Astrocyte (in vitro differentiated cells and primary cell): ENCODE data around the gene PEX26. TPM values are rescaled to one million over a fixed set of nuclear protein-coding genes. Genes with fewer than 3 reads are reported as not detected.
"Not testable (repeated sequence)": the region's sequence is repeated elsewhere in the genome, so short reads cannot be mapped to it uniquely, and the experiment has no call there.

Experiments
- DNase-seq: peaks from one replicate; pipeline ENCODE4 v3.0.0-alpha.2; 2010; ENCODE audit warnings: low read depth
- FAIRE-seq: peaks from 2 replicates; lab custom pipeline; 2011; peaks lifted over from hg19 to GRCh38; lab: Jason Lieb, UNC
- H2AFZ ChIP-seq: 2 replicates; pipeline ENCODE4 v1.6.0; 2012; ENCODE audit warnings: low read depth, low read length, inconsistent platforms
- H3K27ac ChIP-seq: 2 replicates; pipeline ENCODE4 v1.5.1; 2011; ENCODE audit warnings: low read depth, low read length, inconsistent platforms
- H3K27me3 ChIP-seq: 2 replicates; pipeline ENCODE4 v1.6.0; 2011; ENCODE audit warnings: low read length, inconsistent platforms; ENCODE audit not compliant: insufficient read depth
- H3K36me3 ChIP-seq: 2 replicates; pipeline ENCODE4 v1.5.1; 2011; ENCODE audit warnings: low read length, inconsistent platforms; ENCODE audit not compliant: insufficient read depth
- H3K4me1 ChIP-seq: 2 replicates; pipeline ENCODE4 v1.5.1; 2011; ENCODE audit warnings: low read length, inconsistent platforms; ENCODE audit not compliant: insufficient read depth
- H3K4me2 ChIP-seq: 2 replicates; pipeline ENCODE4 v1.6.0; 2012; ENCODE audit warnings: low read length, inconsistent platforms
- H3K4me3 ChIP-seq: 2 replicates; pipeline ENCODE4 v1.5.1; 2011; ENCODE audit warnings: low read depth, mild to moderate bottlenecking, low read length, inconsistent platforms; ENCODE audit not compliant: insufficient read depth
- H3K79me2 ChIP-seq: 2 replicates; pipeline ENCODE4 v1.6.0; 2012; ENCODE audit warnings: mild to moderate bottlenecking, low read length, inconsistent platforms; ENCODE audit not compliant: insufficient read depth
- H3K9ac ChIP-seq: 2 replicates; pipeline ENCODE4 v1.6.0; 2012; ENCODE audit warnings: mild to moderate bottlenecking, low read length, inconsistent platforms
- H3K9me3 ChIP-seq: 2 replicates; pipeline ENCODE4 v1.5.1; 2012; ENCODE audit warnings: low read depth, mild to moderate bottlenecking, low read length, inconsistent platforms; ENCODE audit not compliant: insufficient read depth
- H4K20me1 ChIP-seq: 2 replicates; pipeline ENCODE4 v1.6.0; 2012; ENCODE audit warnings: low read length, inconsistent platforms; ENCODE audit not compliant: insufficient read depth
- H3K27ac Mint-ChIP-seq: one replicate; pipeline ENCODE4 v1.8.0; 2021; ENCODE audit warnings: mild to moderate bottlenecking, mixed read lengths; ENCODE audit not compliant: unreplicated experiment
- H3K27me3 Mint-ChIP-seq: one replicate; pipeline ENCODE4 v1.8.0; 2021; ENCODE audit warnings: low read depth, mixed read lengths; ENCODE audit not compliant: unreplicated experiment
- H3K36me3 Mint-ChIP-seq: one replicate; pipeline ENCODE4 v1.8.0; 2021; ENCODE audit warnings: low read depth, mixed read lengths; ENCODE audit not compliant: unreplicated experiment
- H3K4me1 Mint-ChIP-seq: one replicate; pipeline ENCODE4 v1.8.0; 2021; ENCODE audit warnings: low read depth, mixed read lengths; ENCODE audit not compliant: unreplicated experiment
- H3K4me3 Mint-ChIP-seq: one replicate; pipeline ENCODE4 v1.8.0; 2021; ENCODE audit warnings: mild to moderate bottlenecking, moderate library complexity, mixed read lengths; ENCODE audit not compliant: unreplicated experiment
- H3K9me3 Mint-ChIP-seq: one replicate; pipeline ENCODE4 v1.8.0; 2021; ENCODE audit warnings: mild to moderate bottlenecking, mixed read lengths; ENCODE audit not compliant: unreplicated experiment
- CTCF ChIP-seq: IDR thresholded peaks from 2 replicates; pipeline ENCODE4 v1.5.1; 2011; ENCODE audit warnings: low read depth, mild to moderate bottlenecking, inconsistent platforms, low read length, moderate library complexity; ENCODE audit not compliant: insufficient read depth
- EZH2 ChIP-seq: IDR thresholded peaks from 2 replicates; pipeline ENCODE4 v1.6.1; 2012; ENCODE audit warnings: mild to moderate bottlenecking, low read length, inconsistent platforms; ENCODE audit not compliant: insufficient read depth
- total RNA-seq: library from RNA; stranded (reverse); gene quantifications from 2 replicates; pipeline ENCODE4 v1.2.1, GENCODE V29; 2021

PEX26 gene
- total RNA-seq, 1 donor from 2014 or later: 41.9 TPM

- H3K27me3 Mint-ChIP-seq, H3K4me3 ChIP-seq, H3K27ac Mint-ChIP-seq, H3K79me2 ChIP-seq, H2AFZ ChIP-seq, H3K9me3 ChIP-seq, H3K9ac ChIP-seq, H3K36me3 ChIP-seq, H3K9me3 Mint-ChIP-seq, H3K4me3 Mint-ChIP-seq, H3K4me2 ChIP-seq, H3K36me3 Mint-ChIP-seq, H4K20me1 ChIP-seq, H3K27ac ChIP-seq, H3K27me3 ChIP-seq, FAIRE-seq, DNase-seq: not testable (repeated sequence)
- peaks cover 24% of the 10 kb centered on the region for H3K4me1 Mint-ChIP-seq
- H3K4me1 ChIP-seq: peaks cover 28% of the 10 kb centered on the region
Measured at GRCh38 chr22:18053216-18053946, 24.4 kb upstream of the PEX26 start.

DNA sequence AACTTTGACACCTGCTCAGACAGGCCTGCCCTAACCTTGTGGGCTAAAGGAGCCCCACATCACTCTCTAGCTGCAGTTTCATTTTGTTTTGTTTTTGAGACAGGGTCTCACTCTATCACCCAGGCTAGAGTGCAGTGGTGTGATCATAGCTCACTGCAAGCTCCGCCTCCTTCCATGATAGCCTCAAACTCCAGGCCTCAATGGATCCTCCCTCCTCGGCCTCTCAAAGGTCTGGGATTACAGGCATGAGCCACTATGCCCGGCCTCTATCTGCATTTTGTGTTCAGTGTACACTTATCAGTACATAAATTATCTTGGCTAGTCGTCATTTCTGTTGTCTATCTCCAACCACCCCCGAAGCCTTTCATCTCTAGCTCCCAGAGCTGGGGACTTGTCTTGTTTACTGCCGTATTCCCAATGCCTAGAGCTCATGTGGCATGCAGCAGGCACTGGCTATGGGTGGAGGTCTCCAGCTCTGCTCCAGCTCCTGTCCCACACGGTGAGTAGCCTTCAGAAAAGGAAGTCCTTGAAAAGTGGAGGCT lies 22.1 kb upstream of the PEX26 start:
- peak overlapping the region; percentile 64 for H2AFZ ChIP-seq
- H4K20me1 ChIP-seq: no peaks in the 10 kb centered on the region
- peak overlapping the region; percentile 24 for H3K9ac ChIP-seq
- no peaks in the 10 kb centered on the region for H3K79me2 ChIP-seq
- no peaks in the 10 kb centered on the region for H3K36me3 ChIP-seq
- H3K36me3 Mint-ChIP-seq: peaks cover 3% of the 10 kb centered on the region
- FAIRE-seq (no peak), DNase-seq (no peak)
- no peaks in the 10 kb centered on the region for H3K27me3 Mint-ChIP-seq
- peak overlapping the region; percentile 58 for H3K27ac ChIP-seq
- H3K4me3 ChIP-seq: no peak overlapping the region
- no peaks in the 10 kb centered on the region for H3K9me3 ChIP-seq
- H3K27ac Mint-ChIP-seq: peak overlapping the region; percentile 75
- no peak for TF ChIP-seq CTCF
- no peak for TF ChIP-seq EZH2
- H3K4me1 Mint-ChIP-seq: peaks cover 29% of the 10 kb centered on the region
- no peak overlapping the region for H3K4me3 Mint-ChIP-seq
- H3K4me1 ChIP-seq: peaks cover 29% of the 10 kb centered on the region
- H3K9me3 Mint-ChIP-seq: peaks cover 1% of the 10 kb centered on the region
- peak overlapping the region; percentile 35 for H3K4me2 ChIP-seq
- no peaks in the 10 kb centered on the region for H3K27me3 ChIP-seq

DNA sequence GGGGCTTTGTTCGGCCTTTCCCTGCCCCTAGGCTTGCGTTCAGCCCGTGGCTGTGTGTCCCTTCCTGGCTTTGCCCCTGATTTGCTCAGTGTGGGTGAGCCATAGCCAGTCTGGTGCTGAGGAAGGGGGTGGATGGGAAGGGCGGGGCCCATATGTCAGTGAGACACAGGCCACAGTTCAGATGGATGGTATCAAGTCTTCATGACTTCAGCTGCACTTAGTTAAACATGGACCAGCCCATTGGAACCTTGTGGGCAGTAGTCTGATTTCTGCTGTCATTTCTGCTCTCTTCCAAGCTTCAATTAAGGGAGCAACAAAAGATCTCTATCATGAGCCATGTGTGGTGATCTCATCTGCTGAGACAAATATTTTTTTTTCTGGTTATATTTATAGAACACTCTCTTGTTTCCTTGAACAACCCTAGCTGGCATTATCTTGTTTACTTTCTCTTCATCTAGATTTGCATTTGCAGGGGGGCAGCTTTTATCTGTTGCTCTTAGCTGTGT lies 21.6 kb upstream of the PEX26 start:
- peak overlapping the region; percentile 42 for H3K9ac ChIP-seq
- DNase-seq: peak; percentile 80
- H3K4me3 ChIP-seq: no peak overlapping the region
- no peak for TF ChIP-seq CTCF
- TF ChIP-seq EZH2: no peak
- no peaks in the 10 kb centered on the region for H3K79me2 ChIP-seq
- Mint-ChIP-seq H3K27me3 (no peaks in the 10 kb centered on the region), H3K36me3 (peaks cover 3% of the 10 kb centered on the region), H3K4me3 (peak overlapping the region; percentile 12), H3K4me1 (peaks cover 33% of the 10 kb centered on the region), H3K9me3 (peaks cover 1% of the 10 kb centered on the region), H3K27ac (peak overlapping the region; percentile 75)
- H3K36me3 ChIP-seq: no peaks in the 10 kb centered on the region
- H4K20me1 ChIP-seq: no peaks in the 10 kb centered on the region
- peak overlapping the region; percentile 64 for H2AFZ ChIP-seq
- no peaks in the 10 kb centered on the region for H3K27me3 ChIP-seq
- peak overlapping the region; percentile 67 for H3K27ac ChIP-seq
- peak overlapping the region; percentile 35 for H3K4me2 ChIP-seq
- H3K9me3 ChIP-seq: no peaks in the 10 kb centered on the region
- peaks cover 35% of the 10 kb centered on the region for H3K4me1 ChIP-seq
- no peak for FAIRE-seq
